Spinal cord (tissue), 10 donors: ENCODE measurements around the gene UBE2L3. TPM values are rescaled to one million over a fixed set of nuclear protein-coding genes. Genes with fewer than 3 reads are reported as not detected.
A peak's percentile ranks its signal among the peaks of the same experiment; 100 is the strongest.
"Not testable (repeated sequence)": the region's sequence is repeated elsewhere in the genome, so short reads cannot be mapped to it uniquely, and the experiment has no call there.

ENCODE experiments used
- DNase-seq, 6 donors: peaks; one replicate each; pipeline versions ENCODE4 v3.0.0 to v3.0.0-alpha.2; 2013 to 2015; ENCODE audit warnings: low spot score in 6 of 6, low read depth in 4 of 6
- H3K27ac ChIP-seq: one replicate; pipeline ENCODE4 v1.5.1; 2013; ENCODE audit warnings: low read depth, low read length, control low read depth
- H3K27me3 ChIP-seq: one replicate; pipeline ENCODE4 v1.6.1; 2013; ENCODE audit warnings: low read length; ENCODE audit not compliant: control insufficient read depth, insufficient read depth
- H3K36me3 ChIP-seq: one replicate; pipeline ENCODE4 v1.6.1; 2013; ENCODE audit warnings: low read length; ENCODE audit not compliant: control insufficient read depth, insufficient read depth
- H3K4me1 ChIP-seq: one replicate; pipeline ENCODE4 v1.6.1; 2013; ENCODE audit warnings: low read length; ENCODE audit not compliant: control insufficient read depth, insufficient read depth
- H3K4me3 ChIP-seq: one replicate; pipeline ENCODE4 v1.5.1; 2013; ENCODE audit warnings: low read depth, low read length, control low read depth
- H3K9me3 ChIP-seq: one replicate; pipeline ENCODE4 v1.6.1; 2013; ENCODE audit warnings: low read length; ENCODE audit not compliant: control insufficient read depth, insufficient read depth
- WGBS: methylation state at CpG from one replicate; pipeline ENCODE4 v1.1.5; 2013; ENCODE audit warnings: missing lambda C conversion rate; ENCODE audit not compliant: insufficient coverage; 5-methylcytosine and 5-hydroxymethylcytosine counted together
- polyA plus RNA-seq, 2 donors: library from polyadenylated mRNA; unstranded; fragments of 120-200 nt; gene quantifications; one replicate each; pipeline ENCODE4 v1.2.1, GENCODE V29; 2013; ENCODE audit not compliant: insufficient read length in 2 of 2
- total RNA-seq, 2 donors: library from RNA; depleted of rRNA in 1 of 2; stranded (reverse); fragments of 120-200 nt in 1 of 2; fragments of >200 nt in 1 of 2; gene quantifications; one replicate each; pipeline versions ENCODE4 v1.2.3 to v1.2.4, GENCODE V29; 2013 to 2014
- donor health status: healthy.

The UBE2L3 gene
- total and polyA plus RNA-seq, 4 donors = 34.1 to 75.3 (median 57.2) TPM

DNA sequence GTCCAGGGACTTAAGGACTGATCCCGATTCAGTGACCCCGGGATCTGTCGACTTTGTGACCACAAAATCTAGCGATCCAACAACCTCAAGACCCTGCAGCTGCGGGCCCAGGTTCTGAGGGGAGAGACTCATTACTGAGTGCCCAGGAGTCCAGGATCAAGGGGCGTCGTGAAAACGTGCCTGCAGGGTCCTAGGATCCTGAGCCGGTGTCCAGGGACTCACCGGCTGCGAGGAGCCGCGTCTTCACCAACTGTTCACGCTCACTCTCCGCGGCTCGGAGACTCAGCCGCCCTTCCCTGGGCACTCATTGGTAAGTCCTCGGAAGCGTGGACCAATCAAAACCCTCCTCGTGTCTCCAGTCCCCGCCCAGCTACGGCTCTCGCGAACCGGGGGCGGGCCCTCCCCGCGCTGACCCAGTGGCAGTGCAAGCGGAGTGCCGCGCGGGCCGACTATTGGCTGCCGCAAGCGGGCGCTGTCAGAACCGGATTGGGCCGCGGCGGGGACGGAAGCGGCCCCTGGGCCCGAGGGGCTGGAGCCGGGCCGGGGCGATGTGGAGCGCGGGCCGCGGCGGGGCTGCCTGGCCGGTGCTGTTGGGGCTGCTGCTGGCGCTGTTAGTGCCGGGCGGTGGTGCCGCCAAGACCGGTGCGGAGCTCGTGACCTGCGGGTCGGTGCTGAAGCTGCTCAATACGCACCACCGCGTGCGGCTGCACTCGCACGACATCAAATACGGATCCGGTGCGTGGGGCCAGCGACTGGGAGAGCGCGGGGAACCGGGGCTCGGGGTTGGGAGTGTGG, 74.5 kb downstream of the UBE2L3 start, which contains the start of gene SDF2L1:
Gene SDF2L1 (plus strand): TSS at position 514 of the 795 bp plus-strand sequence. CDS start 35 bp downstream, at position 549.
- peak; percentile 86 to 99 (median 96) for DNase-seq
- peak within 1 kb of the TSS; percentile 61 for H3K4me3 ChIP-seq
- H3K27ac ChIP-seq = peak within 1 kb of the TSS; percentile 40
- peaks cover 17% of the 10 kb centered on the region for H3K4me1 ChIP-seq
- no peaks in the 10 kb centered on the region for H3K27me3 ChIP-seq
- under 1% methylated on average over 76 of the region's 76 CpGs for WGBS
- H3K9me3 ChIP-seq = no peaks in the 10 kb centered on the region
- H3K36me3 ChIP-seq = peaks cover 12% of the 10 kb centered on the region

DNA sequence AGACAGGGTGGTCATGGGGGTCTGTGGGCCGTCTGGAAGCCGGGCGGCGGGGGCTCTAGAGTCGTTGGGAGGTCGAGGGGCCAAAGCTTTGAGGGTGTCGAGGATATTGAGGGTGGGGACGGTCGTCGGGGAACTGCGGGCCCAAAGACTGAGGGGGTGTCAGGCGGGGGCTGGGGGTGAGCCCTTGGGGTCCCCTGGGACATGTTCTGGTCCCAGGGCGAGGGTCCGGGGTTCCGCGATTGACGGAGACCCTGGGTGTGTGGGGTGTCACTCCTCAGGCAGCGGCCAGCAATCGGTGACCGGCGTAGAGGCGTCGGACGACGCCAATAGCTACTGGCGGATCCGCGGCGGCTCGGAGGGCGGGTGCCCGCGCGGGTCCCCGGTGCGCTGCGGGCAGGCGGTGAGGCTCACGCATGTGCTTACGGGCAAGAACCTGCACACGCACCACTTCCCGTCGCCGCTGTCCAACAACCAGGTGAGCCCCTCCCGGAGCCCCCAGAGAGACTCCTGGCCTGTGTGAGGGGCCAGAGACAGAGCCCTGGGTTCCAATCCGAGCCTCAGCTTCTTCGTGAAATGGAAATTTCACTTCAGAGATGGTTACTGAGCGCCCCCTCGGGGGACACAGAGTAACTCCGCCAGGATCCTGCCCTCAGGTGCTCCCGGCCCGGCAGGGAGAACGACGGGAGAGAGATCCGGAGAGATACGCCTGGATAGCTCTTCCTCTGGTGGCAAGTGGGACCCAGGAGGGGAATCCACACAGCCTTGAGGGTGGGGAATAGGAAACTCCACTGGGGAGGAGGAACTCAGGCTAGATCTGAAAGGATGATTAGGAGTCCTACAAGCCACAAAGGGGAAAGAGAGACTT, 75.3 kb downstream of the UBE2L3 start:
- Histone ChIP-seq H3K4me1 (peaks cover 17% of the 10 kb centered on the region), H3K9me3 (no peaks in the 10 kb centered on the region), H3K36me3 (peaks cover 11% of the 10 kb centered on the region), H3K4me3 (peak overlapping the region; percentile 61), H3K27ac (no peak overlapping the region), H3K27me3 (no peaks in the 10 kb centered on the region)
- peak in 2 of 6 donors; percentile 59 to 70 for DNase-seq
- WGBS = under 1% methylated on average over 56 of the region's 56 CpGs

DNA sequence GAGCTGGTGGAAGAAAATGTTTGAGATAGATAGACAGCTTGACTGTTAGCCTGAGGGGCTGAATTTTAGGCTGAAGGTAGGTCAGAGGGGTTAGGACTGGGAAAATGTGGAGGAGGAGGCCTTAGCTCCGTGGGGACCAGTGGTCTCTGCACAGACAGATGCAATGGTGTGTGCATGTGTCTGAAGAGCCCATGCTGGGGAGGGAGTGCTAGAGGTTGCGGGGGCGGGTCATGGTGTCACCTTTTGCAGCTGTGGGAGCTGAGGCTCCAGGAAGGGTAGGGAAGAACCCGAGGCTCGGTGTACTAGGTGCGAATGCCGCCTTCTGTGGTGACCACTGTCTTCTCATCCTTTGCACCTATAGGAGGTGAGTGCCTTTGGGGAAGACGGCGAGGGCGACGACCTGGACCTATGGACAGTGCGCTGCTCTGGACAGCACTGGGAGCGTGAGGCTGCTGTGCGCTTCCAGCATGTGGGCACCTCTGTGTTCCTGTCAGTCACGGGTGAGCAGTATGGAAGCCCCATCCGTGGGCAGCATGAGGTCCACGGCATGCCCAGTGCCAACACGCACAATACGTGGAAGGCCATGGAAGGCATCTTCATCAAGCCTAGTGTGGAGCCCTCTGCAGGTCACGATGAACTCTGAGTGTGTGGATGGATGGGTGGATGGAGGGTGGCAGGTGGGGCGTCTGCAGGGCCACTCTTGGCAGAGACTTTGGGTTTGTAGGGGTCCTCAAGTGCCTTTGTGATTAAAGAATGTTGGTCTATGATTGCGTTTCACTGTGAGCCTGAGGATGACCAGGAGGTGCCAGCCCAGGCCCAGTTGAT, 76.2 kb downstream of the UBE2L3 start:
- H3K9me3 ChIP-seq = no peaks in the 10 kb centered on the region
- H3K27me3 ChIP-seq = no peaks in the 10 kb centered on the region
- 93% methylated on average over 22 of the region's 22 CpGs for WGBS
- H3K27ac ChIP-seq = no peak overlapping the region
- DNase-seq = no peak
- peaks cover 17% of the 10 kb centered on the region for H3K4me1 ChIP-seq
- no peak overlapping the region for H3K4me3 ChIP-seq
- peaks cover 18% of the 10 kb centered on the region for H3K36me3 ChIP-seq

DNA sequence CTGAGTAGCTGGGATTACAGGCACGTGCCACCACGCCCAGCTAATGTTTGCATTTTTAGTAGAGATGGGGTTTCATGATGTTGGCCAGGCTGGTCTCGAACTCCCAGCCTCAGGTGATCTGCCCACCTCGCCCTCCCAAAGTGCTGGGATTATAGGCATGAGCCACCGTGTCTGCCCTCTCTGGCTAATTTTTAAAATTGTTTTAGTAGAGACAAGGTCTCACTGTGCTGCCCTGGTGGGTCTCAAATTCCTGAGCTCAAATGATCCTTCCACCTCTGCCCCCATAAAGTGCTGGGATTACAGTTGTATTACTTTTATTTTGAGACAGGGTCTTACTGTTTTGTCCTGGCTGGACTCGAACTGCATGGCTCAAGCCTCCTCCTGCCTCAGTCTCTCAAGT, 78.0 kb downstream of the UBE2L3 start:
- H3K27ac ChIP-seq, H3K4me3 ChIP-seq, DNase-seq, H3K27me3 ChIP-seq, H3K9me3 ChIP-seq: not testable (repeated sequence)
- peaks cover 22% of the 10 kb centered on the region for H3K36me3 ChIP-seq
- no CpG with 5 or more reads among the region's 6 CpGs for WGBS
- H3K4me1 ChIP-seq = peaks cover 17% of the 10 kb centered on the region

DNA sequence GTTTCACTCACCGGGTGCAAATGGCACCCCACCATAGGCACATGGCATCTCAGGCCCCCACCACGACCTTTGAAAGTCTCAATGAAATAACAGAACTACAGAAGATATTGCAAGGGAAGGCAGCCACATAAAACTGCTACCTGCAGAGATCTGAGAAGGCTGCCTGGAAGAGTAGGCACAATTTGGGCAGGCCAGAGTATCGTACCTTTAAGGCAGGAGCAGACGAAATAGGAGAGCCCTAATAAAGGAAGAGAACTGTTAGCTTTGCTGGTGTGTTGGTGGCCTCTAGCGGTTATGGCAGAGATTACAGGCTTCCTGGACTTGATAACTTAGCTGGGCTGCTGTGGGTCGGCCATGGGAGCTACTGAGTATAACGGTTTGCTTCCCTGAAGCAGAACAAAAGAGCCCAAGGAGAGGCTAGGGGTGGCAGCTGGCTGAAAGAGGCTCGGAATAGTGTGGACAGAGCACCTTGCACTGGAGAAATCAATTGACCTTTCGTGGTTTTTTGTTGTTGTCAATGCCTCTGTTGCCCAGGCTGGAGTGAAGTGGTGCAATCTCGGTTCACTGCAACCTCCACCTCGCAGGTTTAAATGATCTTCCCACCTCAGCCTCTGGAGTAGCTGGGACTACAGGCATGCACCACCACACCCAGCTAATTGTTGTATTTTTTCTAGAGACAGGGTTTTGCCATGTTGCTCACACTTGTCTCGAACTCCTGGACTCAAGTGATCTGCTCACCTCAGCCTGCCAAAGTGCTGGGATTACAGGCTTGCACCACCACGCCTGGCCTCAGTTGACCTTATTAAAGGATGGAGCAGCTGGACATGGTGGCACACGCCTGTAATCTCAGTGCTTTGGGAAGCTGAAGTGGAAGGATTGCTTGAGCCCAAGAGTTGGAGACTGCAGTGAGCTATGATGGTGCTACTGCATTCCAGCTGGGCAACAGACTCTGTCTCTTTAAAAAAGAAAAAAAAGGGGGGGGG, 79.4 kb downstream of the UBE2L3 start:
- WGBS = 39% methylated on average over 12 of the region's 14 CpGs
- Histone ChIP-seq H3K27me3 (no peaks in the 10 kb centered on the region), H3K9me3 (no peaks in the 10 kb centered on the region), H3K4me1 (peaks cover 22% of the 10 kb centered on the region), H3K27ac (no peak overlapping the region), H3K4me3 (no peak overlapping the region), H3K36me3 (peaks cover 22% of the 10 kb centered on the region)
- peak in 4 of 6 donors; percentile 81 to 97 (median 89) for DNase-seq

DNA sequence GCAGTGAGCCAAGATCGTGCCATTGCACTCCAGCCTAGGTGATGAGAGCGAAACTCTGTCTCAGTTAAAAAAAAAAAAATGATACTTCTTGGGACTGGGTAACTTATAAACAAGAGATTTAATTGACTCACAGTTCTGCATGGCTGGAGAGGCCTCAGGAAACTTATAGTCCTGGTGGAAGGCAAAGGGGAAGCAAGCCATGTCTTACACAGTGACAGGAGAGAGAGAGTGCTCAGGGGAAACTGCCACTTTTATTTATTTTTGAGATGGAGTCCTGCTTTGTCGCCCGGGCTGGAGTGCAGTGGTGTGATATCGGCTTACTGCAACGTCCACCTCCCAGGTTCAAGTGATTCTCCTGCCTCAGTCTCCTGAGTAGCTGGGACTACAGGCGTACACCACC, 82.8 kb downstream of the UBE2L3 start:
- H3K4me1 ChIP-seq = peaks cover 25% of the 10 kb centered on the region
- WGBS = 74% methylated on average over 3 of the region's 7 CpGs
- H3K4me3 ChIP-seq = no peak overlapping the region
- H3K27ac ChIP-seq = no peak overlapping the region
- H3K27me3 ChIP-seq = no peaks in the 10 kb centered on the region
- no peaks in the 10 kb centered on the region for H3K9me3 ChIP-seq
- DNase-seq = no peak
- peaks cover 30% of the 10 kb centered on the region for H3K36me3 ChIP-seq

DNA sequence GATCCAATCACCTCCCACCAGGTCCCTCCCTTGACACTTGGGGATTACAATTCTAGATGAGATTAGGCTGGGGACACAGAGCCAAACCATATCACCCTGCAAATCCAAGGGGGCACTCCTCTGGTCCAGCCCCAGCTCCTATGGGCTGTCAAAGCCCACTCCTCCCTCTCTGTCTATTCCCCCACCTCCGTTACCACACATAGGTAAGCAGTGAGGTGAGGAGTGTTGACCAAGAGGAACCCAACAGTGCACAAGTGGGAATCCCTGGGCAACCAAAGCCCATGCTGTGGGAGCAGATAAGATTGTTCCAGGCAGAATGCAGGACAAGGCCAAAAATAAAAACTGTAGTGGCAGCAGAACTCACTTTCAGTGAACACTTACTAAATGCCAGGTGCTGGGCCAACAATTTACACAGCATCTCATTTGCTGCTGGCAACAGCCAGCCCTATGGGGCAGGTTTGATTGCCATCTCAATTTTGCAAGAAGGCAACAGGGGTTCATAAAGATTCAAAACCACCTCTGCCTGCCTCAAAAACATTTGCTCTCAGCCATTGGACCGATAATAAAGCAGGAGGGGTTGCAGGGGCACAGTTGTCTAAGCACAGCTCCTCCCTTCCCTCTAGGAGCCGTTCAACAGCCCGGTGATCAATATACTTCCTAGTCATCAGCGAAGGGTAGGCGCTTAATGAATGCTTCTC, 83.5 kb downstream of the UBE2L3 start:
- Histone ChIP-seq H3K4me3 (peak overlapping the region; percentile 79), H3K36me3 (peaks cover 28% of the 10 kb centered on the region), H3K27me3 (no peaks in the 10 kb centered on the region), H3K9me3 (no peaks in the 10 kb centered on the region), H3K4me1 (peaks cover 25% of the 10 kb centered on the region), H3K27ac (no peak overlapping the region)
- WGBS = 0% methylated on average over 5 of the region's 6 CpGs
- peak in 1 of 6 donors; percentile 86 for DNase-seq

DNA sequence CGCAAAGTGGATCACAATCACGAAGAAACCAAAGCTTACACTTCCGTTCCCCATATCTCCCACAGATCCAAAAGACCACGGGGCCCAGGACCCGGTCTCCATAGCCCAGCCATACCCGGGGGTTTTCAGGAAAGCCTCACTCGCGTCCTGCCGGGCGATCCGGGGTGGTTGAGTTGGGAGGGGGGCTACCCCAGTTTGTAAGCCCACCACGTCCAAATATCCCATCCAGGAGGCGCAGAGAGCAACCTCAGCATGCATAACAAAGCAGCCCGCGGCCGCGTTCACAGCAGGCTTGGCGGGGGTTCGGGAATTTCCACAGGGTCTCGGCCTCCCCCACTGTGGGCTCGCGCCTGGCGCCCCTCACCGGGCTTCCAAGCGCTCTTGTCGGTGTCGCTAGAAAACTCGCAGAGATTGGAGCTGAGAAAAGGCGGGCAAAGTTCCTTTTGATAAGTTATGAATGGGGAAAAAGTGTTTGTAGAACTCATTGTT, 84.1 kb downstream of the UBE2L3 start:
- DNase-seq = no peak
- Histone ChIP-seq H3K36me3 (peaks cover 25% of the 10 kb centered on the region), H3K4me1 (peaks cover 25% of the 10 kb centered on the region), H3K27me3 (no peaks in the 10 kb centered on the region), H3K9me3 (no peaks in the 10 kb centered on the region), H3K4me3 (peak overlapping the region; percentile 79), H3K27ac (no peak overlapping the region)
- WGBS = 0% methylated on average over 20 of the region's 29 CpGs
